Glutamatergic neuron (in vitro differentiated cells): ENCODE measurements around the gene SYNE3. TPM values are rescaled to one million over a fixed set of nuclear protein-coding genes. Genes with fewer than 3 reads are reported as not detected.

Experiments
- DNase-seq: peaks from one replicate; pipeline ENCODE4 v3.0.0; 2022
- H3K27ac Mint-ChIP-seq: one replicate; pipeline ENCODE4 v1.8.0; 2020; ENCODE audit warnings: mild to moderate bottlenecking, mixed read lengths, inconsistent platforms; ENCODE audit not compliant: unreplicated experiment
- H3K27me3 Mint-ChIP-seq: one replicate; pipeline ENCODE4 v1.8.0; 2020; ENCODE audit warnings: mild to moderate bottlenecking, moderate library complexity, mixed read lengths, inconsistent platforms; ENCODE audit not compliant: unreplicated experiment
- H3K36me3 Mint-ChIP-seq: one replicate; pipeline ENCODE4 v1.8.0; 2020; ENCODE audit warnings: mild to moderate bottlenecking, mixed read lengths, inconsistent platforms; ENCODE audit not compliant: unreplicated experiment
- H3K4me1 Mint-ChIP-seq: one replicate; pipeline ENCODE4 v1.8.0; 2020; ENCODE audit warnings: mild to moderate bottlenecking, low read depth, mixed read lengths, inconsistent platforms; ENCODE audit not compliant: unreplicated experiment
- H3K4me3 Mint-ChIP-seq: one replicate; pipeline ENCODE4 v1.8.0; 2020; ENCODE audit warnings: mild to moderate bottlenecking, mixed read lengths, inconsistent platforms; ENCODE audit not compliant: unreplicated experiment
- H3K9me3 Mint-ChIP-seq: one replicate; pipeline ENCODE4 v1.8.0; 2020; ENCODE audit warnings: mild to moderate bottlenecking, moderate library complexity, mixed read lengths, inconsistent platforms; ENCODE audit not compliant: unreplicated experiment
- total RNA-seq: library from RNA; stranded (reverse); fragmentation: NEBNext Ultra II Directional; extraction: Animal tissue kit (Norgen Biotek cat#: 25700); gene quantifications from one replicate; pipeline ENCODE4 v1.2.1, GENCODE V29; 2021; ENCODE audit not compliant: unreplicated experiment
- TF ChIP-seq, protein P1 (sequence below): fragments of 200-600 bp; sonication (generic); IDR thresholded peaks from one replicate; pipeline ENCODE4 v1.5.0; 2021; ENCODE audit not compliant: partially characterized antibody, unreplicated experiment

Gene SYNE3
- total RNA-seq, 1 donor from 2014 or later = 7.1 TPM

DNA sequence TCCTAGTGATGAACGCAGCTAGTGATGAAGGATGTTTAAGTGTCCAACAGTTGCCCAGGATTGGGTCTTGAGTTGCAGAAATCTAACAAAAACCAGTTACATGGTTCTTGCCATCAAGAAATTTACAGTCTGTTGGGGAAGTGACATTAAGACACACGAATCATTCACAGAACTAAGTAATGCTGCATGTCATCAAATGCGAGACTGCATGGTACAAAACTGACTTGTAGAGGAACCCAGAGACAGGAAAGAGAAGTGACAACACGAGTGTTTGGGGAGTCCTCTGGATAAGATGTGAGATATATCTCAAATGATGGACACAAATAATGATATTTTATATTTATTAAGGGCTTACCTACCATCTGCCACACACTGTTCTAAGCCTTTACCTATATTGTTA lies 6.1 kb upstream of the SYNE3 start:
- H3K27ac Mint-ChIP-seq = no peak overlapping the region
- H3K4me1 Mint-ChIP-seq = peaks cover 37% of the 10 kb centered on the region
- H3K36me3 Mint-ChIP-seq = no peaks in the 10 kb centered on the region
- peaks cover 2% of the 10 kb centered on the region for H3K9me3 Mint-ChIP-seq
- peaks cover 8% of the 10 kb centered on the region for H3K27me3 Mint-ChIP-seq
- H3K4me3 Mint-ChIP-seq = no peak overlapping the region
- no peak for DNase-seq
- TF ChIP-seq, protein P1, sequence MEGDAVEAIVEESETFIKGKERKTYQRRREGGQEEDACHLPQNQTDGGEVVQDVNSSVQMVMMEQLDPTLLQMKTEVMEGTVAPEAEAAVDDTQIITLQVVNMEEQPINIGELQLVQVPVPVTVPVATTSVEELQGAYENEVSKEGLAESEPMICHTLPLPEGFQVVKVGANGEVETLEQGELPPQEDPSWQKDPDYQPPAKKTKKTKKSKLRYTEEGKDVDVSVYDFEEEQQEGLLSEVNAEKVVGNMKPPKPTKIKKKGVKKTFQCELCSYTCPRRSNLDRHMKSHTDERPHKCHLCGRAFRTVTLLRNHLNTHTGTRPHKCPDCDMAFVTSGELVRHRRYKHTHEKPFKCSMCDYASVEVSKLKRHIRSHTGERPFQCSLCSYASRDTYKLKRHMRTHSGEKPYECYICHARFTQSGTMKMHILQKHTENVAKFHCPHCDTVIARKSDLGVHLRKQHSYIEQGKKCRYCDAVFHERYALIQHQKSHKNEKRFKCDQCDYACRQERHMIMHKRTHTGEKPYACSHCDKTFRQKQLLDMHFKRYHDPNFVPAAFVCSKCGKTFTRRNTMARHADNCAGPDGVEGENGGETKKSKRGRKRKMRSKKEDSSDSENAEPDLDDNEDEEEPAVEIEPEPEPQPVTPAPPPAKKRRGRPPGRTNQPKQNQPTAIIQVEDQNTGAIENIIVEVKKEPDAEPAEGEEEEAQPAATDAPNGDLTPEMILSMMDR = no peak

DNA sequence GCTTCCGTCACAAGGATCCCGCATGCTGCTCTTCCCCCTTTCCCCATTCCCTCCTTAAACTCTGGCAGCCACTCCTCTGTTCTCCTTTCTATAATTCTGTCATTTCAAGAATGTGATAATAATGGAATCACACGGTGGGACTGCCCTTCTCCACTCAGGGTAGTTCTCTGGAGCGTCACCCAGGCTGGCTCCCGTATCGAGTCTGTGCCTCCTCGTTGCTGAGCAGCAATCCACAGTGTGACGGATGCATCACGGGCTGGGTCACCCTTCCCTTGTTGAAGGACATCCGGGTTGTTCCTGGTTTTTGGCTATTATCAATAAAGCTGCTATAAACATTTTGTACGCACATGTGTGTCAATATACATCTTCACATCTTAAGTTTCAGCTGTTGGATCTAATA lies 5.7 kb upstream of the SYNE3 start:
- TF ChIP-seq, protein P1 = no peak
- Mint-ChIP-seq H3K9me3 (peaks cover 4% of the 10 kb centered on the region), H3K36me3 (no peaks in the 10 kb centered on the region), H3K4me1 (peaks cover 37% of the 10 kb centered on the region), H3K4me3 (no peak overlapping the region), H3K27ac (no peak overlapping the region), H3K27me3 (peaks cover 8% of the 10 kb centered on the region)
- DNase-seq = no peak

DNA sequence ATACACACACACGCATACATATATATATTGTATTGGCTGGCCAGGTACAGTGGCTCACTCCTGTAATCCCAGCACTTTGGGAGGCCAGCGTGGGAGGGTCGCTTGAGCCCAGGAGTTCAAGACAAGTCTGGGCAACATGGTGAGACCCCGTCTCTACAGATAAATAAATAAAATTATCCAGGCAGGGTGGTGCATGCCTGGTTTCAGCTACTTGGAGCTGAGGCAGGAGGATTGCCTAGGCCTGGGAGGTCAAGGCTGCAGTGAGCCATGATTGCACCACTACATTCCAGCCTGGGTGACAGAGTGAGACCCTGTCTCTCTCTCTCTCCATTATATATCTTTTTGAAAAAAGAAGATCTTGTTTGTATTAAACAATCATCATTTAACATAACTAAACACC lies 4.6 kb upstream of the SYNE3 start:
- Mint-ChIP-seq H3K4me3 (no peak overlapping the region), H3K4me1 (peaks cover 26% of the 10 kb centered on the region)
- TF ChIP-seq, protein P1 = no peak

DNA sequence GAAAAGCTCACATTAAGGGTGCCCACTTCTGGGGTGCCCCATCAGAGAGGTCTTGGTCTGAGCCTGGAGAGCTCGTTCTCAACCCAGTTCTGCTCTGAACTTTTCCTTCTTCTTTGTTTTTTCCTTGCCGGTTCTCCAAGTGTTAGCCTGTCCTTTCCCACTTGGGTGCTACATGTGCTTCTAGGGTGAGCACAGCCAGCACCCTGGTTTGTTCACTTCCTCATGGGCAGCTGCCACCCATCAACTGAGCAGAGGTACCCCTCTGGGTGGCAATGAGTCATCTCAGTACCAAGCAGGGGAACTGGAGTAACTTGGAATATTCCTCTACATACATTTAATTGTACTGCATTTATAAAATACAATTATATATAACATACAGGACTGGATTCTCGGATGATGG lies 3.9 kb upstream of the SYNE3 start:
- Mint-ChIP-seq H3K4me3 (no peak overlapping the region), H3K27ac (no peak overlapping the region), H3K27me3 (peaks cover 7% of the 10 kb centered on the region), H3K36me3 (no peaks in the 10 kb centered on the region), H3K4me1 (peaks cover 25% of the 10 kb centered on the region), H3K9me3 (peaks cover 2% of the 10 kb centered on the region)
- no peak for DNase-seq
- TF ChIP-seq, protein P1 = no peak

More for the DNA sequence above, 4.6 kb upstream of the SYNE3 start:
- Mint-ChIP-seq H3K27ac (no peak overlapping the region), H3K9me3 (peaks cover 4% of the 10 kb centered on the region), H3K36me3 (no peaks in the 10 kb centered on the region), H3K27me3 (peaks cover 5% of the 10 kb centered on the region)
- no peak for DNase-seq

DNA sequence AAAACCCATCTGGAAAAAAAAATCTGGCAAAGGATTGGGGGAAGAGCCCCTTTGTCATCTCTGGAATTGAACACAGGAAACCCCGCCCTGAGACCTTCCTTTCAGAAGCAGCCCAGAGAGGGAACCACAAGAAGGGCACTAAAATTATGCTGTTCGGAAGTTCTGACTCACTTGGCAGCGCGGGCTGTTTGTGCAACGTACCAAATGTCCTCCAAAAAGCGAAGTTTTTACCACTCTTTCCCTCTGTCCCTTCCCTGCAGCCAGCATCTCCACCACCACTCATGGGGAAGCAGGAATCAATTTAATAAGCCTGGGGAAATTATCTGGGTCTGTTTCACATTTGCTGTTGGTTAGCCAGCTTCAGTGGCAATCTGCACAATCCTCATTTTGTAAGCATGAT lies 3.2 kb upstream of the SYNE3 start:
- Mint-ChIP-seq H3K4me3 (no peak overlapping the region), H3K9me3 (peaks cover 5% of the 10 kb centered on the region), H3K4me1 (peaks cover 28% of the 10 kb centered on the region), H3K36me3 (no peaks in the 10 kb centered on the region), H3K27ac (no peak overlapping the region), H3K27me3 (peaks cover 7% of the 10 kb centered on the region)
- TF ChIP-seq, protein P1 = no peak
- DNase-seq = no peak
